Measurements from ENCODE around the gene POLRMT.

DNA sequence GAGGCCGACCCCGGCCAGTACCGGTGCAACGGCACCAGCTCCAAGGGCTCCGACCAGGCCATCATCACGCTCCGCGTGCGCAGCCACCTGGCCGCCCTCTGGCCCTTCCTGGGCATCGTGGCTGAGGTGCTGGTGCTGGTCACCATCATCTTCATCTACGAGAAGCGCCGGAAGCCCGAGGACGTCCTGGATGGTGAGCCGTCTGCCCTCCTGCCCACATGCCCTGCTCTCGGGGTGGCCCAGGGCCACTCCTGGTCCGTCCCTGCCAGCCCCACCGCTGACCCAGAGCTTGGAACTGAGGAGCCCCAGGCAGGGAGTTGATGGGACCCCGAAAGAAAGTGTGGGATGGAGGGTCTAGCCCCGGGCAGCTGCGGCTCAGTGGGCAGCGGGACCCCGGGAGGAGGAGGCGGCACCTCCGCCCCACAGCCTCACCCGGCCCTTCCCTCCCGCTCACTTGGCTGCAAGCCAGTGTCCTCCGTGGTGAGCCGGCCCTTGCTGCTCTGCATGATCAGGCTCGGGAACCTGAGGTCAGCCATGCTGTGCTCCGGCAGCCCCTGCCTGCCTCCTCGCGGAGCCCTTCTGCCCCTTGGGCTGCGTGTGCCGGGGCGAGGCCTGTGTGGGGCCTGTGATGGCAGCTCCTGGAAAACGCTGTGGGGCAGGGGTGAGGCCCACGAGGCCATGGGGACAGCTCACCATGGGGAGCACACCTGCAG, 51.8 kb downstream of the POLRMT start:
- TF ChIP-seq, protein P1, sequence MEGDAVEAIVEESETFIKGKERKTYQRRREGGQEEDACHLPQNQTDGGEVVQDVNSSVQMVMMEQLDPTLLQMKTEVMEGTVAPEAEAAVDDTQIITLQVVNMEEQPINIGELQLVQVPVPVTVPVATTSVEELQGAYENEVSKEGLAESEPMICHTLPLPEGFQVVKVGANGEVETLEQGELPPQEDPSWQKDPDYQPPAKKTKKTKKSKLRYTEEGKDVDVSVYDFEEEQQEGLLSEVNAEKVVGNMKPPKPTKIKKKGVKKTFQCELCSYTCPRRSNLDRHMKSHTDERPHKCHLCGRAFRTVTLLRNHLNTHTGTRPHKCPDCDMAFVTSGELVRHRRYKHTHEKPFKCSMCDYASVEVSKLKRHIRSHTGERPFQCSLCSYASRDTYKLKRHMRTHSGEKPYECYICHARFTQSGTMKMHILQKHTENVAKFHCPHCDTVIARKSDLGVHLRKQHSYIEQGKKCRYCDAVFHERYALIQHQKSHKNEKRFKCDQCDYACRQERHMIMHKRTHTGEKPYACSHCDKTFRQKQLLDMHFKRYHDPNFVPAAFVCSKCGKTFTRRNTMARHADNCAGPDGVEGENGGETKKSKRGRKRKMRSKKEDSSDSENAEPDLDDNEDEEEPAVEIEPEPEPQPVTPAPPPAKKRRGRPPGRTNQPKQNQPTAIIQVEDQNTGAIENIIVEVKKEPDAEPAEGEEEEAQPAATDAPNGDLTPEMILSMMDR (IDR thresholded peaks at IDR 0.05): no peak
- no peak for TF ChIP-seq ZNF317 (CRISPR knock-in tag; IDR thresholded peaks at IDR 0.05; ENCODE audit: borderline replicate concordance, low read depth)
- no peak for TF ChIP-seq ZNF138 (CRISPR knock-in tag; conservative IDR thresholded peaks at IDR 0.05)
- TF ChIP-seq ESRRA (CRISPR knock-in tag; IDR thresholded peaks at IDR 0.05; ENCODE audit: borderline replicate concordance): no peak
- no peak for TF ChIP-seq ZNF423 (CRISPR knock-in tag; IDR thresholded peaks at IDR 0.05)
- no peak for TF ChIP-seq MXD4 (CRISPR knock-in tag; IDR thresholded peaks at IDR 0.05; ENCODE audit: borderline replicate concordance)
- no peak for TF ChIP-seq IRF2 (CRISPR knock-in tag; IDR thresholded peaks at IDR 0.05; ENCODE audit: borderline replicate concordance, low read depth)
- TF ChIP-seq NR2C2 (CRISPR knock-in tag; IDR thresholded peaks at IDR 0.05): no peak
- TF ChIP-seq, protein P2, sequence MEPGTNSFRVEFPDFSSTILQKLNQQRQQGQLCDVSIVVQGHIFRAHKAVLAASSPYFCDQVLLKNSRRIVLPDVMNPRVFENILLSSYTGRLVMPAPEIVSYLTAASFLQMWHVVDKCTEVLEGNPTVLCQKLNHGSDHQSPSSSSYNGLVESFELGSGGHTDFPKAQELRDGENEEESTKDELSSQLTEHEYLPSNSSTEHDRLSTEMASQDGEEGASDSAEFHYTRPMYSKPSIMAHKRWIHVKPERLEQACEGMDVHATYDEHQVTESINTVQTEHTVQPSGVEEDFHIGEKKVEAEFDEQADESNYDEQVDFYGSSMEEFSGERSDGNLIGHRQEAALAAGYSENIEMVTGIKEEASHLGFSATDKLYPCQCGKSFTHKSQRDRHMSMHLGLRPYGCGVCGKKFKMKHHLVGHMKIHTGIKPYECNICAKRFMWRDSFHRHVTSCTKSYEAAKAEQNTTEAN (CRISPR knock-in tag; IDR thresholded peaks at IDR 0.05): no peak
- TF ChIP-seq, protein P3, sequence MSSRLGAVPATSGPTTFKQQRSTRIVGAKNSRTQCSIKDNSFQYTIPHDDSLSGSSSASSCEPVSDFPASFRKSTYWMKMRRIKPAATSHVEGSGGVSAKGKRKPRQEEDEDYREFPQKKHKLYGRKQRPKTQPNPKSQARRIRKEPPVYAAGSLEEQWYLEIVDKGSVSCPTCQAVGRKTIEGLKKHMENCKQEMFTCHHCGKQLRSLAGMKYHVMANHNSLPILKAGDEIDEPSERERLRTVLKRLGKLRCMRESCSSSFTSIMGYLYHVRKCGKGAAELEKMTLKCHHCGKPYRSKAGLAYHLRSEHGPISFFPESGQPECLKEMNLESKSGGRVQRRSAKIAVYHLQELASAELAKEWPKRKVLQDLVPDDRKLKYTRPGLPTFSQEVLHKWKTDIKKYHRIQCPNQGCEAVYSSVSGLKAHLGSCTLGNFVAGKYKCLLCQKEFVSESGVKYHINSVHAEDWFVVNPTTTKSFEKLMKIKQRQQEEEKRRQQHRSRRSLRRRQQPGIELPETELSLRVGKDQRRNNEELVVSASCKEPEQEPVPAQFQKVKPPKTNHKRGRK (CRISPR knock-in tag; IDR thresholded peaks at IDR 0.05; ENCODE audit: borderline replicate concordance): no peak
- TF ChIP-seq, protein P4, sequence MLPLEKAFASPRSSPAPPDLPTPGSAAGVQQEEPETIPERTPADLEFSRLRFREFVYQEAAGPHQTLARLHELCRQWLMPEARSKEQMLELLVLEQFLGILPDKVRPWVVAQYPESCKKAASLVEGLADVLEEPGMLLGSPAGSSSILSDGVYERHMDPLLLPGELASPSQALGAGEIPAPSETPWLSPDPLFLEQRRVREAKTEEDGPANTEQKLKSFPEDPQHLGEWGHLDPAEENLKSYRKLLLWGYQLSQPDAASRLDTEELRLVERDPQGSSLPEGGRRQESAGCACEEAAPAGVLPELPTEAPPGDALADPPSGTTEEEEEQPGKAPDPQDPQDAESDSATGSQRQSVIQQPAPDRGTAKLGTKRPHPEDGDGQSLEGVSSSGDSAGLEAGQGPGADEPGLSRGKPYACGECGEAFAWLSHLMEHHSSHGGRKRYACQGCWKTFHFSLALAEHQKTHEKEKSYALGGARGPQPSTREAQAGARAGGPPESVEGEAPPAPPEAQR (CRISPR knock-in tag; IDR thresholded peaks at IDR 0.05): no peak
